ENCODE results near the gene THADA.

Gene THADA

GRCh38 chr2:43346602-43347567, 249.0 kb downstream of the THADA start:
- no peak for DNase-seq

GRCh38 chr2:43345872-43346271, 250.0 kb downstream of the THADA start:
- DNase-seq = no peak

GRCh38 chr2:43345391-43345813, 250.4 kb downstream of the THADA start:
- no peak for DNase-seq

- DNase-seq = no peak
These were observed 250.9 kb downstream of the THADA start for GRCh38 chr2:43344868-43345373.

GRCh38 chr2:43343573-43344304, 252.1 kb downstream of the THADA start:
- DNase-seq = no peak

- no peak for DNase-seq
These were observed 253.7 kb downstream of the THADA start for GRCh38 chr2:43341959-43342757.

- no peak for DNase-seq
These were observed 254.9 kb downstream of the THADA start for GRCh38 chr2:43340945-43341356.

- no peak for DNase-seq
These were observed 255.8 kb downstream of the THADA start for GRCh38 chr2:43340066-43340465.

GRCh38 chr2:43333656-43334144, 262.1 kb downstream of the THADA start:
- DNase-seq = no peak

- no peak for DNase-seq
These were observed 262.7 kb downstream of the THADA start for GRCh38 chr2:43333101-43333655.

GRCh38 chr2:43332653-43333052, 263.2 kb downstream of the THADA start:
- DNase-seq = no peak

- no peak for DNase-seq
These were observed 264.4 kb downstream of the THADA start for GRCh38 chr2:43331422-43331821.

GRCh38 chr2:43329637-43330036, 266.2 kb downstream of the THADA start:
- DNase-seq = no peak

GRCh38 chr2:43328832-43329231, 267.0 kb downstream of the THADA start:
- no peak for DNase-seq

- DNase-seq = no peak
These were observed 267.7 kb downstream of the THADA start for GRCh38 chr2:43328133-43328532.

GRCh38 chr2:43327119-43327518, 268.7 kb downstream of the THADA start:
- DNase-seq = no peak

- DNase-seq = no peak
These were observed 269.6 kb downstream of the THADA start for GRCh38 chr2:43326101-43326825.

GRCh38 chr2:43325107-43325811, 270.6 kb downstream of the THADA start:
- no peak for DNase-seq

GRCh38 chr2:43324259-43325106, 271.4 kb downstream of the THADA start:
- DNase-seq = no peak

GRCh38 chr2:43323857-43324256, 272.0 kb downstream of the THADA start:
- no peak for DNase-seq
